ENCODE results near the gene MCM9. TPM values are rescaled to one million over a fixed set of nuclear protein-coding genes. Genes with fewer than 3 reads are reported as not detected.

Gene MCM9
- total RNA-seq, 4 donors from 2014 or later: 26.7 to 47.2 (median 35.8) TPM

- H3K27me3 ChIP-seq: no peaks in the 10 kb centered on the region
- H3K9me3 ChIP-seq: no peaks in the 10 kb centered on the region
- no peak overlapping the region for H3K4me3 ChIP-seq (replicated peaks in 1 of 3)
- no peak overlapping the region for H3K27ac ChIP-seq
- intact Hi-C loops (cut with DNase I): no loop called here
- DNase-seq: no peak
- no peaks in the 10 kb centered on the region for H3K36me3 ChIP-seq
- 79 to 85% methylated on average over 3 of the region's 3 CpGs for whole genome bisulfite sequencing, 2 donors
- peaks cover 4 to 7% of the 10 kb centered on the region in 2 donors for H3K4me1 ChIP-seq
- TF ChIP-seq CTCF (IDR thresholded peaks at IDR 0.05): no peak
- no peak for TF ChIP-seq POLR2A (IDR thresholded peaks at IDR 0.05)
Observed at GRCh38 chr6:118859517-118860064, 75.4 kb downstream of the MCM9 start.

- H3K27me3 ChIP-seq: no peaks in the 10 kb centered on the region
- no peak overlapping the region for H3K27ac ChIP-seq
- no peaks in the 10 kb centered on the region for H3K9me3 ChIP-seq
- WGBS, 2 donors: 95 to 97% methylated on average over 4 of the region's 4 CpGs
- no peak overlapping the region for H3K4me3 ChIP-seq (replicated peaks in 1 of 3)
- H3K4me1 ChIP-seq: no peaks in the 10 kb centered on the region
- no peak for TF ChIP-seq CTCF (IDR thresholded peaks at IDR 0.05)
- TF ChIP-seq POLR2A (IDR thresholded peaks at IDR 0.05): no peak
- no peaks in the 10 kb centered on the region for H3K36me3 ChIP-seq
- intact Hi-C loops (cut with DNase I): no loop called here
- no peak for DNase-seq
Observed at GRCh38 chr6:118856301-118856700, 78.7 kb downstream of the MCM9 start.

- Histone ChIP-seq H3K36me3 (no peaks in the 10 kb centered on the region), H3K4me3 (replicated peaks in 1 of 3) (no peak overlapping the region), H3K9me3 (no peaks in the 10 kb centered on the region), H3K27me3 (no peaks in the 10 kb centered on the region), H3K27ac (no peak overlapping the region), H3K4me1 (no peaks in the 10 kb centered on the region)
- intact Hi-C loops (cut with DNase I): no loop called here
- DNase-seq: no peak
- TF ChIP-seq POLR2A (IDR thresholded peaks at IDR 0.05) (no peak), CTCF (IDR thresholded peaks at IDR 0.05) (no peak)
- 95 to 96% methylated on average over 5 of the region's 5 CpGs for WGBS, 2 donors
Observed at GRCh38 chr6:118853408-118853807, 81.6 kb downstream of the MCM9 start.

GRCh38 chr6:118844915-118845314 lies 90.0 kb downstream of the MCM9 start:
- Histone ChIP-seq H3K27ac (no peak overlapping the region), H3K27me3 (no peaks in the 10 kb centered on the region), H3K4me1 (no peaks in the 10 kb centered on the region), H3K9me3 (no peaks in the 10 kb centered on the region), H3K36me3 (no peaks in the 10 kb centered on the region), H3K4me3 (replicated peaks in 1 of 3) (no peak overlapping the region)
- no peak for DNase-seq
- intact Hi-C loops (cut with DNase I): no loop called here
- 96 to 97% methylated on average over 3 of the region's 3 CpGs for WGBS, 2 donors
- TF ChIP-seq POLR2A (IDR thresholded peaks at IDR 0.05) (no peak), CTCF (IDR thresholded peaks at IDR 0.05) (no peak)

GRCh38 chr6:118843685-118844390 lies 91.1 kb downstream of the MCM9 start:
- Histone ChIP-seq H3K4me1 (no peaks in the 10 kb centered on the region), H3K36me3 (no peaks in the 10 kb centered on the region), H3K9me3 (no peaks in the 10 kb centered on the region), H3K27me3 (no peaks in the 10 kb centered on the region), H3K27ac (no peak overlapping the region), H3K4me3 (replicated peaks in 1 of 3) (no peak overlapping the region)
- intact Hi-C loops (cut with DNase I): no loop called here
- TF ChIP-seq CTCF (IDR thresholded peaks at IDR 0.05): no peak
- no peak for TF ChIP-seq POLR2A (IDR thresholded peaks at IDR 0.05)
- no peak for DNase-seq
- WGBS, 2 donors: 80 to 85% methylated on average over 4 of the region's 4 CpGs
